ENCODE data around the gene HSD11B1L. TPM values are rescaled to one million over a fixed set of nuclear protein-coding genes. Genes with fewer than 3 reads are reported as not detected.
A peak's percentile ranks its signal among the peaks of the same experiment; 100 is the strongest.

The HSD11B1L gene
- total and polyA plus RNA-seq, 2 donors (not counting 3 experiments of a cell fraction or from before 2014, with no cell fraction given), result 4.4 to 9.1 TPM

- CTCF ChIA-PET, result interaction anchor here (0.6 to 2.1 kb wide), 11 partner anchors 9 to 1580 kb away, joined by 3 to 11 read pairs (median 4); partner anchors contain the start of genes NDUFA11, RPL36, SAFB and SAFB2
- H2AFZ ChIP-seq (ENCODE audit: low read depth, low read length), result peak within 1 kb of the TSS; percentile 97
- peak within 1 kb of the TSS; percentile 81 for H3K9ac ChIP-seq (replicated peaks; ENCODE audit: extremely low read depth, insufficient read depth, low read length)
- peak within 1 kb of the TSS; percentile 52 to 79 (median 75) for H3K4me3 ChIP-seq (replicated peaks in 1 of 3; ENCODE audit: insufficient read depth in 1 of 3, low read depth in 1 of 3, low read length in 3 of 3)
- POLR2A ChIA-PET, result interaction anchor here (0.6 to 1.1 kb wide), 7 partner anchors 11 to 142 kb away, joined by 3 to 4 read pairs (median 4); partner anchors contain the start of genes DUS3L and RPL36
- H3K4me2 ChIP-seq (ENCODE audit: insufficient read depth, low read length), result peak within 1 kb of the TSS; percentile 91
- H3K36me3 ChIP-seq (ENCODE audit: control insufficient read depth in 2 of 2, extremely low read depth in 1 of 2, insufficient read depth in 2 of 2, low read length in 2 of 2), result no peaks in the 10 kb centered on the region
- no peaks in the 10 kb centered on the region for H3K9me3 ChIP-seq (replicated peaks; ENCODE audit: control insufficient read depth, insufficient read depth, low read length)
- no peaks in the 10 kb centered on the region for H4K20me1 ChIP-seq (replicated peaks; ENCODE audit: control insufficient read depth, extremely low read depth, insufficient read depth, low read length)
- TF ChIP-seq FOS (IDR thresholded peaks at IDR 0.05; ENCODE audit: borderline replicate concordance, insufficient read depth, low read length) (no peak), MYC (IDR thresholded peaks at IDR 0.05; ENCODE audit: low read depth, low read length) (peak; percentile 95), MAX (IDR thresholded peaks at IDR 0.05; ENCODE audit: insufficient read depth, insufficient read length) (peak; percentile 99), POLR2AphosphoS5 (IDR thresholded peaks at IDR 0.05; ENCODE audit: insufficient read depth, low read depth, low read length) (peak; percentile 90), CTCF (IDR thresholded peaks at IDR 0.05; ENCODE audit: extremely low read depth in 1 of 2, insufficient read depth in 1 of 2, low read depth in 1 of 2, low read length in 2 of 2) (peak; percentile 92 to 98), POLR2A (IDR thresholded peaks at IDR 0.05; ENCODE audit: low read depth, low read length) (peak; percentile 75), JUN (IDR thresholded peaks at IDR 0.05; ENCODE audit: borderline replicate concordance, insufficient read depth, insufficient read length, low read depth) (no peak)
- dilution Hi-C loops (cut with MboI; ENCODE audit: extremely low pct_ligation_motif_present, low sequenced_read_pairs), result no loop called here
- H3K9me1 ChIP-seq (replicated peaks; ENCODE audit: control insufficient read depth, extremely low read depth, insufficient read depth, low read length), result no peaks in the 10 kb centered on the region
- peaks cover 41% of the 10 kb centered on the region for H3K79me2 ChIP-seq (ENCODE audit: control insufficient read depth, insufficient read depth, low read length)
- intact Hi-C loops (cut with micrococcal nuclease), result loop anchor here (1.0 kb wide), 4 partner anchors 30 to 184 kb away; partner anchors contain the start of genes RPL36, SAFB and VMAC
- FAIRE-seq (peak; percentile 100), DNase-seq (ENCODE audit: low read depth, low spot score) (peak; percentile 99)
- no TSS peak for BruUV-seq (replicated peaks)
- no peaks in the 10 kb centered on the region for H3K27me3 ChIP-seq (ENCODE audit: control insufficient read depth in 2 of 2, insufficient read depth in 2 of 2, low read length in 2 of 2)
- peak within 1 kb of the TSS; percentile 85 for H3K27ac ChIP-seq (ENCODE audit: insufficient read depth, low read depth, low read length)
- peaks cover 15% of the 10 kb centered on the region for H3K4me1 ChIP-seq (ENCODE audit: control insufficient read depth, extremely low read depth, insufficient read depth, low read length)
Measured at GRCh38 chr19:5719961-5720790, 39.3 kb downstream of the HSD11B1L start, which contains the start of the genes CATSPERD and LONP1. Gene CATSPERD (plus strand): TSS chr19:5720637. CDS start chr19:5720738, 101 bp downstream. Gene LONP1 (minus strand): TSS chr19:5720146. CDS start chr19:5720132, 14 bp downstream.

Data from endothelial cell of umbilical vein (primary cell).